PC-3 (cell line): ENCODE results near the gene PSAPL1. TPM values are rescaled to one million over a fixed set of nuclear protein-coding genes. Genes with fewer than 3 reads are reported as not detected.

Source experiments
- ATAC-seq: fragments of 200-7000 bp; cut with Tn5 transposase; 2 replicates; pipeline ENCODE4 v1.9.1; 2020; ENCODE audit warnings: mild to moderate bottlenecking, moderate library complexity
- BruUV-seq: library from RNA; stranded (reverse); fragments of 400-500 nt; replicated peaks from 2 replicates; lab custom pipeline; 2021; lab: Mats Ljungman, UMichigan
- CTCF ChIA-PET: fragments of 300-600 bp; sonication (Branson Sonifier 250); formaldehyde crosslinking; loops from one replicate; lab custom pipeline; 2022; ENCODE audit warnings: antibody characterized with exemption; lab: Charles Lee
- POLR2A ChIA-PET: fragments of 300-600 bp; sonication (Branson Sonifier 250); formaldehyde crosslinking; loops from one replicate; lab custom pipeline; 2022; ENCODE audit warnings: antibody characterized with exemption; ENCODE audit not compliant: unreplicated experiment; lab: Charles Lee
- DNase-seq: peaks from one replicate; pipeline ENCODE4 v3.0.0-alpha.2; 2015
- H2AFZ ChIP-seq: fragments of 300-600 bp; sonication (generic); 2 replicates; pipeline ENCODE4 v1.6.0; 2016; ENCODE audit warnings: antibody characterized with exemption, low read length
- H3F3A ChIP-seq: fragments of 300-600 bp; sonication (generic); one replicate; pipeline ENCODE4 v1.6.0; 2017; ENCODE audit warnings: antibody characterized with exemption, low read length, control low read depth, mild to moderate bottlenecking; ENCODE audit not compliant: unreplicated experiment
- H3K27ac ChIP-seq: fragments of 300-600 bp; sonication (generic); 2 replicates; pipeline ENCODE4 v1.5.1; 2016; ENCODE audit warnings: mild to moderate bottlenecking, low read length
- H3K27me3 ChIP-seq: fragments of 300-600 bp; sonication (generic); 2 replicates; pipeline ENCODE4 v1.6.1; 2016; ENCODE audit warnings: low read length, mixed read lengths
- H3K36me3 ChIP-seq: fragments of 300-600 bp; sonication (generic); 2 replicates; pipeline ENCODE4 v1.6.1; 2016; ENCODE audit warnings: low read depth, mixed run types, low read length, mixed read lengths
- H3K4me1 ChIP-seq: fragments of 300-600 bp; sonication (generic); 2 replicates; pipeline ENCODE4 v1.5.1; 2016; ENCODE audit warnings: low read length; ENCODE audit not compliant: insufficient read depth
- H3K4me2 ChIP-seq: fragments of 300-600 bp; sonication (generic); 2 replicates; pipeline ENCODE4 v1.6.0; 2016; ENCODE audit warnings: low read length
- H3K4me3 ChIP-seq: fragments of 300-600 bp; sonication (generic); 2 replicates; pipeline ENCODE4 v1.5.1; 2016; ENCODE audit warnings: mild to moderate bottlenecking, low read length, mixed read lengths
- H3K79me2 ChIP-seq: fragments of 300-600 bp; sonication (generic); 2 replicates; pipeline ENCODE4 v1.6.1; 2017; ENCODE audit warnings: low read length, mixed read lengths
- H3K9ac ChIP-seq: fragments of 300-600 bp; sonication (generic); 2 replicates; pipeline ENCODE4 v1.6.0; 2016; ENCODE audit warnings: mild to moderate bottlenecking, low read length
- H3K9me2 ChIP-seq: fragments of 300-600 bp; sonication (generic); replicated peaks from 2 replicates; pipeline ENCODE4 v1.6.1; 2016; ENCODE audit warnings: mixed run types, low read length, mixed read lengths
- H3K9me3 ChIP-seq: fragments of 300-600 bp; sonication (generic); 2 replicates; pipeline ENCODE4 v1.6.1; 2016; ENCODE audit warnings: low read length, mixed read lengths
- H4K20me1 ChIP-seq: fragments of 300-600 bp; sonication (generic); 2 replicates; pipeline ENCODE4 v1.6.1; 2016; ENCODE audit warnings: low read length, mixed read lengths
- EZH2 ChIP-seq: fragments of 300-600 bp; sonication (generic); IDR thresholded peaks from one replicate; pipeline ENCODE4 v1.6.1; 2017; ENCODE audit warnings: antibody characterized with exemption, mild to moderate bottlenecking, low read length; ENCODE audit not compliant: unreplicated experiment
- EZH2phosphoT487 ChIP-seq: fragments of 300-600 bp; sonication (generic); IDR thresholded peaks from 2 replicates; pipeline ENCODE4 v1.6.1; 2018; ENCODE audit warnings: mild to moderate bottlenecking, antibody characterized with exemption, low read length, borderline replicate concordance
- intact Hi-C: fragments of 100-400 bp; cut with micrococcal nuclease; formaldehyde crosslinking; loops from 2 replicates; pipeline ENCODE4 v1.9.0; 2023
- total RNA-seq: library from RNA; depleted of rRNA; stranded (reverse); fragments of >200 nt; gene quantifications from 2 replicates; pipeline ENCODE4 v1.2.3, GENCODE V29; 2014
- TF ChIP-seq, protein P1 (sequence below): fragments of 300-600 bp; sonication (generic); conservative IDR thresholded peaks from 2 replicates; pipeline ENCODE4 v1.5.1; 2017; ENCODE audit warnings: antibody characterized with exemption, low read depth, mild to moderate bottlenecking, low read length

The PSAPL1 gene
- total RNA-seq, 1 experiment from 2014 or later: 0.15 TPM

DNA sequence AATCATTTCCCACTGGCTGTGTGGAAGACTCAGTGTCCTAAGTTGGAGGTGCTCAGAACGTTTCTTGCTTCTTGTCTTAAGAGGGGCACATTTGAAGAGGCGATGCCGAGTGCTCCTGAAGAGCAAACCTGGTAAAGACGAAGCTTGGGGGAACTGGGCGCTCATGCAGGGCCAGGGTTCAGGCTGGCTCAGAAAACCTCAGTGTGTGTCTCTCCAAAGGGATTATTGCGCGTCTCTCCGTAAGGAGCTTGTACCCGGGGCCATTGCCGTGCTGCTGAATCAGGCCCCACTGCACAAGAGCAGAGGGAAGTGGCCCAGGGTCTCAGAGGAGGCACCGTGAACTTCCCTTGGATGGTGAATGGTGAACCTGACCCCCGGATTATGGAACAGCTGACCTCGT is 44.4 kb downstream of the PSAPL1 start:
- no peak for DNase-seq
- CTCF ChIA-PET: no interaction called here
- no TSS peak for BruUV-seq
- H3K4me1 ChIP-seq: peaks cover 4% of the 10 kb centered on the region; the same call in 1 of the 2 replicates
- no peaks in the 10 kb centered on the region for H3K9me3 ChIP-seq
- H4K20me1 ChIP-seq: no peaks in the 10 kb centered on the region
- ATAC-seq: no peak
- TF ChIP-seq EZH2: no peak
- TF ChIP-seq EZH2phosphoT487: no peak
- TF ChIP-seq, protein P1, sequence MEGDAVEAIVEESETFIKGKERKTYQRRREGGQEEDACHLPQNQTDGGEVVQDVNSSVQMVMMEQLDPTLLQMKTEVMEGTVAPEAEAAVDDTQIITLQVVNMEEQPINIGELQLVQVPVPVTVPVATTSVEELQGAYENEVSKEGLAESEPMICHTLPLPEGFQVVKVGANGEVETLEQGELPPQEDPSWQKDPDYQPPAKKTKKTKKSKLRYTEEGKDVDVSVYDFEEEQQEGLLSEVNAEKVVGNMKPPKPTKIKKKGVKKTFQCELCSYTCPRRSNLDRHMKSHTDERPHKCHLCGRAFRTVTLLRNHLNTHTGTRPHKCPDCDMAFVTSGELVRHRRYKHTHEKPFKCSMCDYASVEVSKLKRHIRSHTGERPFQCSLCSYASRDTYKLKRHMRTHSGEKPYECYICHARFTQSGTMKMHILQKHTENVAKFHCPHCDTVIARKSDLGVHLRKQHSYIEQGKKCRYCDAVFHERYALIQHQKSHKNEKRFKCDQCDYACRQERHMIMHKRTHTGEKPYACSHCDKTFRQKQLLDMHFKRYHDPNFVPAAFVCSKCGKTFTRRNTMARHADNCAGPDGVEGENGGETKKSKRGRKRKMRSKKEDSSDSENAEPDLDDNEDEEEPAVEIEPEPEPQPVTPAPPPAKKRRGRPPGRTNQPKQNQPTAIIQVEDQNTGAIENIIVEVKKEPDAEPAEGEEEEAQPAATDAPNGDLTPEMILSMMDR: no peak
- no peak overlapping the region for H3K4me2 ChIP-seq
- POLR2A ChIA-PET: no interaction called here
- H3K79me2 ChIP-seq: no peaks in the 10 kb centered on the region
- intact Hi-C loops: no loop called here
- H3K27ac ChIP-seq: no peak overlapping the region
- no peak overlapping the region for H3K9ac ChIP-seq
- H3F3A ChIP-seq: no peaks in the 10 kb centered on the region
- H3K27me3 ChIP-seq: no peaks in the 10 kb centered on the region
- H2AFZ ChIP-seq: no peak overlapping the region
- H3K36me3 ChIP-seq: no peaks in the 10 kb centered on the region
- H3K9me2 ChIP-seq: no peaks in the 10 kb centered on the region
- no peak overlapping the region for H3K4me3 ChIP-seq

- ATAC-seq: no peak
- H3K9ac ChIP-seq: no peak overlapping the region
- TF ChIP-seq EZH2phosphoT487: no peak
- no peak overlapping the region for H3K4me2 ChIP-seq
- ChIA-PET POLR2A (no interaction called here), CTCF (no interaction called here)
- BruUV-seq: no TSS peak
- H3K36me3 ChIP-seq: no peaks in the 10 kb centered on the region
- intact Hi-C loops: no loop called here
- H3K4me1 ChIP-seq: peaks cover 4% of the 10 kb centered on the region; the same call in 1 of the 2 replicates
- no peak overlapping the region for H3K27ac ChIP-seq
- DNase-seq: no peak
- no peaks in the 10 kb centered on the region for H4K20me1 ChIP-seq
- no peaks in the 10 kb centered on the region for H3K27me3 ChIP-seq
- no peaks in the 10 kb centered on the region for H3K79me2 ChIP-seq
- no peak overlapping the region for H3K4me3 ChIP-seq
- H2AFZ ChIP-seq: no peak overlapping the region
- no peaks in the 10 kb centered on the region for H3K9me2 ChIP-seq
- no peaks in the 10 kb centered on the region for H3F3A ChIP-seq
- H3K9me3 ChIP-seq: no peaks in the 10 kb centered on the region
These were observed 45.0 kb downstream of the PSAPL1 start for GRCh38 chr4:7389719-7390118.

GRCh38 chr4:7389101-7389701 is 45.5 kb downstream of the PSAPL1 start:
- ATAC-seq: no peak
- POLR2A ChIA-PET: no interaction called here
- Histone ChIP-seq H3K4me2 (no peak overlapping the region), H3K79me2 (no peaks in the 10 kb centered on the region), H4K20me1 (no peaks in the 10 kb centered on the region), H3K27me3 (no peaks in the 10 kb centered on the region), H3K4me1 (peaks cover 4% of the 10 kb centered on the region; the same call in 1 of the 2 replicates), H3K36me3 (no peaks in the 10 kb centered on the region), H3F3A (no peaks in the 10 kb centered on the region), H2AFZ (no peak overlapping the region), H3K9me2 (no peaks in the 10 kb centered on the region), H3K9me3 (no peaks in the 10 kb centered on the region), H3K4me3 (no peak overlapping the region), H3K9ac (no peak overlapping the region), H3K27ac (no peak overlapping the region)
- CTCF ChIA-PET: no interaction called here
- no TSS peak for BruUV-seq
- intact Hi-C loops: no loop called here
- no peak for DNase-seq
- TF ChIP-seq EZH2 (no peak), EZH2phosphoT487 (no peak)
- TF ChIP-seq, protein P1: no peak
